H1 (cell line): ENCODE measurements around the gene ABL1. TPM values are rescaled to one million over a fixed set of nuclear protein-coding genes. Genes with fewer than 3 reads are reported as not detected.

ENCODE experiments used
- CTCF ChIA-PET: fragments of 300-600 bp; sonication (Branson Sonifier 250); formaldehyde crosslinking; loops from one replicate; lab custom pipeline; 2021; ENCODE audit not compliant: partially characterized antibody; lab: Charles Lee
- POLR2A ChIA-PET: fragments of 300-600 bp; sonication (Branson Sonifier 250); formaldehyde crosslinking; loops from one replicate; lab custom pipeline; 2021; ENCODE audit warnings: inconsistent platforms; ENCODE audit not compliant: partially characterized antibody; lab: Charles Lee
- DNase-seq, 2 experiments: peaks; one replicate each; pipeline versions ENCODE4 v3.0.0 to v3.0.0-alpha.2; 2010 to 2022; ENCODE audit warnings: low spot score in 2 of 2, low read depth in 1 of 2, mixed read lengths in 1 of 2
- FAIRE-seq: peaks from 2 replicates; lab custom pipeline; 2011; peaks lifted over from hg19 to GRCh38; lab: Jason Lieb, UNC
- H2AFZ ChIP-seq: 2 replicates; pipeline ENCODE4 v1.8.1; 2012; ENCODE audit warnings: low read length, inconsistent platforms
- H2AK5ac ChIP-seq: 2 replicates; pipeline ENCODE4 v1.6.1; 2013; ENCODE audit warnings: low read depth, low read length
- H2BK120ac ChIP-seq: replicated peaks from 2 replicates; pipeline ENCODE3; 2013; ENCODE audit warnings: low read depth, low read length, inconsistent platforms
- H2BK12ac ChIP-seq: 2 replicates; pipeline ENCODE4 v1.6.1; 2013; ENCODE audit warnings: low read depth, low read length
- H2BK15ac ChIP-seq: 2 replicates; pipeline ENCODE4 v1.6.1; 2013; ENCODE audit warnings: low read length
- H2BK20ac ChIP-seq: 2 replicates; pipeline ENCODE4 v1.6.1; 2013; ENCODE audit warnings: low read length
- H2BK5ac ChIP-seq: 2 replicates; pipeline ENCODE4 v1.6.1; 2013; ENCODE audit warnings: low read depth, low read length
- H3K14ac ChIP-seq: 2 replicates; pipeline ENCODE4 v1.6.1; 2013; ENCODE audit warnings: inconsistent platforms; ENCODE audit not compliant: insufficient read length
- H3K18ac ChIP-seq: 2 replicates; pipeline ENCODE4 v1.6.1; 2013; ENCODE audit warnings: low read length; ENCODE audit errors: extremely low read depth
- H3K23ac ChIP-seq: 2 replicates; pipeline ENCODE4 v1.6.1; 2013; ENCODE audit warnings: inconsistent platforms; ENCODE audit not compliant: insufficient read length
- H3K23me2 ChIP-seq: 2 replicates; pipeline ENCODE4 v1.6.1; 2013; ENCODE audit warnings: low read depth, low read length
- H3K27ac ChIP-seq: 2 replicates; pipeline ENCODE4 v1.6.1; 2011; ENCODE audit warnings: low read depth, low read length, inconsistent platforms
- H3K27me3 ChIP-seq, 4 experiments: replicated peaks in 1 of 4; 1 replicate in 1 of 4; 2 replicates in 3 of 4; pipeline versions ENCODE4 v1.6.1 to v1.8.1; 2011 to 2013; ENCODE audit warnings: low read length in 3 of 4, mild to moderate bottlenecking in 3 of 4, inconsistent platforms in 2 of 4, mixed read lengths in 2 of 4, moderate library complexity in 1 of 4; ENCODE audit not compliant: control insufficient read depth in 3 of 4, insufficient read depth in 3 of 4; ENCODE audit errors: extremely low read depth in 1 of 4
- H3K36me3 ChIP-seq, 4 experiments: 2 replicates each; pipeline versions ENCODE4 v1.6.1 to v1.8.1; 2011 to 2013; ENCODE audit warnings: mild to moderate bottlenecking in 4 of 4, low read length in 3 of 4, moderate library complexity in 2 of 4, control low read depth in 1 of 4, inconsistent platforms in 1 of 4; ENCODE audit not compliant: insufficient read depth in 4 of 4, control insufficient read depth in 2 of 4
- H3K4ac ChIP-seq: replicated peaks from 2 replicates; pipeline ENCODE3; 2013; ENCODE audit warnings: low read length, low read depth, mixed read lengths, inconsistent platforms; ENCODE audit not compliant: insufficient read length
- H3K4me1 ChIP-seq, 4 experiments: replicated peaks in 1 of 4; 1 replicate in 1 of 4; 2 replicates in 3 of 4; pipeline versions ENCODE4 v1.6.1 to v1.8.1; 2011 to 2013; ENCODE audit warnings: low read length in 3 of 4, inconsistent platforms in 2 of 4, mixed read lengths in 1 of 4; ENCODE audit not compliant: insufficient read depth in 4 of 4, control insufficient read depth in 3 of 4
- H3K4me2 ChIP-seq, 2 experiments: 2 replicates each; pipeline versions ENCODE4 v1.6.1 to v1.8.1; 2011 to 2013; ENCODE audit warnings: low read depth in 2 of 2, low read length in 2 of 2, control low read depth in 1 of 2, inconsistent platforms in 1 of 2, mild to moderate bottlenecking in 1 of 2; ENCODE audit not compliant: insufficient read depth in 1 of 2
- H3K4me3 ChIP-seq, 4 experiments: fragments of 200-600, 300-600 bp in 1 of 4; sonication (generic), shearing (Covaris generic), sonication (Bioruptor Twin) in 1 of 4; 2 replicates each; pipeline versions ENCODE4 v1.5.1 to v1.8.1; 2011 to 2016; ENCODE audit warnings: low read length in 4 of 4, low read depth in 3 of 4, control low read depth in 2 of 4, inconsistent platforms in 2 of 4, mild to moderate bottlenecking in 2 of 4, mixed read lengths in 1 of 4, moderate library complexity in 1 of 4; ENCODE audit not compliant: insufficient read depth in 2 of 4; ENCODE audit errors: extremely low read depth in 1 of 4
- H3K56ac ChIP-seq: replicated peaks from 2 replicates; pipeline ENCODE3; 2013; ENCODE audit warnings: low read depth, mild to moderate bottlenecking, mixed read lengths, low read length, inconsistent platforms; ENCODE audit not compliant: insufficient read length
- H3K79me1 ChIP-seq: 2 replicates; pipeline ENCODE4 v1.6.1; 2013; ENCODE audit warnings: low read depth, low read length, control low read depth
- H3K79me2 ChIP-seq, 2 experiments: 2 replicates each; pipeline versions ENCODE4 v1.6.1 to v1.8.1; 2012 to 2013; ENCODE audit warnings: low read length in 2 of 2, mild to moderate bottlenecking in 2 of 2, inconsistent platforms in 1 of 2; ENCODE audit not compliant: insufficient read depth in 2 of 2, control insufficient read depth in 1 of 2
- H3K9ac ChIP-seq, 4 experiments: replicated peaks in 1 of 4; 1 replicate in 1 of 4; 2 replicates in 3 of 4; pipeline versions ENCODE4 v1.6.1 to v1.8.1; 2011 to 2013; ENCODE audit warnings: low read depth in 3 of 4, low read length in 3 of 4, control low read depth in 2 of 4, mild to moderate bottlenecking in 2 of 4, moderate library complexity in 2 of 4, inconsistent platforms in 1 of 4; ENCODE audit errors: extremely low read depth in 1 of 4
- H3K9me3 ChIP-seq, 2 experiments: 2 replicates each; pipeline versions ENCODE4 v1.6.1 to v1.8.1; 2012 to 2013; ENCODE audit warnings: mild to moderate bottlenecking in 2 of 2, moderate library complexity in 2 of 2, control low read depth in 1 of 2, inconsistent platforms in 1 of 2, low read depth in 1 of 2, low read length in 1 of 2, mixed read lengths in 1 of 2; ENCODE audit not compliant: insufficient read depth in 2 of 2
- H4K20me1 ChIP-seq, 2 experiments: replicated peaks in 1 of 2; 2 replicates each; pipeline versions ENCODE3 to v1.8.1; 2011 to 2013; ENCODE audit warnings: inconsistent platforms in 2 of 2, low read length in 2 of 2, mild to moderate bottlenecking in 1 of 2; ENCODE audit not compliant: insufficient read depth in 2 of 2, control insufficient read depth in 1 of 2
- H4K5ac ChIP-seq: 2 replicates; pipeline ENCODE4 v1.6.1; 2013; ENCODE audit warnings: low read length, low read depth, mixed read lengths, inconsistent platforms; ENCODE audit not compliant: insufficient read length
- H4K8ac ChIP-seq: 2 replicates; pipeline ENCODE4 v1.8.0; 2013; ENCODE audit warnings: mild to moderate bottlenecking, moderate library complexity, low read length, inconsistent platforms; ENCODE audit not compliant: insufficient read depth; ENCODE audit errors: extremely low read depth
- H4K91ac ChIP-seq: replicated peaks from 2 replicates; pipeline ENCODE3; 2013; ENCODE audit warnings: low read length, mixed read lengths, inconsistent platforms; ENCODE audit not compliant: insufficient read length
- CBX5 ChIP-seq: fragments of 300-800, 300-1000 bp; sonication (generic); IDR thresholded peaks from 2 replicates; pipeline ENCODE4 v1.7.1; 2016; ENCODE audit warnings: antibody characterized with exemption, low read length, low read depth
- NRF1 ChIP-seq: IDR thresholded peaks from 2 replicates; pipeline ENCODE4 v1.6.1; 2011; ENCODE audit warnings: mild to moderate bottlenecking, low read depth, low read length, improper control_type of control experiment
- PHF8 ChIP-seq: fragments of 200-600 bp; sonication (generic); conservative IDR thresholded peaks from 2 replicates; pipeline ENCODE4 v1.7.1; 2012; ENCODE audit warnings: low read depth, mild to moderate bottlenecking, inconsistent platforms, low read length, moderate library complexity
- SP4 ChIP-seq: IDR thresholded peaks from 2 replicates; pipeline ENCODE4 v1.6.1; 2012; ENCODE audit warnings: low read length, inconsistent platforms
- USF2 ChIP-seq: IDR thresholded peaks from 2 replicates; pipeline ENCODE4 v1.6.1; 2011; ENCODE audit warnings: low read length, improper control_type of control experiment
- WGBS, 2 experiments: shearing (Covaris generic) in 1 of 2; methylation state at CpG; one replicate each; pipeline versions ENCODE4 v1.1.6 to v1.1.7; 2013 to 2015; ENCODE audit warnings: low lambda C conversion rate in 2 of 2, mixed read lengths in 2 of 2, inconsistent platforms in 1 of 2, low coverage in 1 of 2, missing lambda C conversion rate in 1 of 2; ENCODE audit not compliant: insufficient replicate concordance in 2 of 2, insufficient coverage in 1 of 2, insufficient read length in 1 of 2; ENCODE audit errors: extremely low coverage in 1 of 2, missing lambda C conversion rate in 1 of 2; 5-methylcytosine and 5-hydroxymethylcytosine counted together
- polyA plus RNA-seq, 7 experiments: library from polyadenylated mRNA; depleted of rRNA in 3 of 7; stranded (reverse) in 5 of 7; unstranded in 2 of 7; fragments of >200 nt in 5 of 7; fragments of 200-250 nt in 2 of 7; gene quantifications; 1 replicate in 5 of 7; 2 replicates in 1 of 7; 4 replicates in 1 of 7; pipeline versions ENCODE4 v1.2.1 to v1.2.3, GENCODE V29; 2011 to 2013; ENCODE audit warnings: missing spikeins in 2 of 7, mixed read lengths in 2 of 7
- total RNA-seq: library from RNA; stranded (reverse); fragmentation: NEBNext Ultra II Directional; extraction: Animal tissue kit (Norgen Biotek cat#: 25700); gene quantifications from 2 replicates; pipeline ENCODE4 v1.2.1, GENCODE V29; 2021

ABL1 gene
- total and polyA plus RNA-seq, 2 of the 8 experiments (the other 6 are each of a cell fraction or from before 2014, with no cell fraction given), result 35.3 to 104 TPM

GRCh38 chr9:130877300-130877699 is 42.2 kb downstream of the ABL1 start:
- Histone ChIP-seq H3K9me3 (no peaks in the 10 kb centered on the region), H3K18ac (no peak overlapping the region), H3K36me3 (peaks cover 53 to 82% (median 76%) of the 10 kb centered on the region in 4 experiments), H3K23ac (no peak overlapping the region), H4K8ac (no peak overlapping the region), H2BK12ac (no peak overlapping the region), H2BK20ac (no peak overlapping the region), H2AK5ac (no peak overlapping the region), H2BK5ac (no peak overlapping the region), H3K4ac (no peak overlapping the region), H3K56ac (no peak overlapping the region), H3K79me2 (no peaks in the 10 kb centered on the region), H2AFZ (no peak overlapping the region), H3K27me3 (no peaks in the 10 kb centered on the region), H3K23me2 (no peaks in the 10 kb centered on the region), H4K91ac (no peak overlapping the region), H4K20me1 (peaks cover 1 to 9% of the 10 kb centered on the region in 2 experiments), H3K9ac (no peak overlapping the region), H3K79me1 (peaks cover 3% of the 10 kb centered on the region), H3K4me3 (no peak overlapping the region), H3K4me2 (no peak overlapping the region), H3K4me1 (no peaks in the 10 kb centered on the region), H2BK15ac (no peak overlapping the region), H3K14ac (no peak overlapping the region), H2BK120ac (no peak overlapping the region), H4K5ac (no peak overlapping the region), H3K27ac (no peak overlapping the region)
- ChIA-PET CTCF (interaction anchor here (0.6 to 1.9 kb wide), 6 partner anchors 11 to 170 kb away, joined by 3 to 11 read pairs (median 3); no protein-coding TSS in a partner anchor), POLR2A (interaction anchor here (1.3 kb wide), 1 partner anchor 176 kb away, joined by 3 read pairs; no protein-coding TSS in a partner anchor)
- DNase-seq (no peak), FAIRE-seq (no peak)
- TF ChIP-seq CBX5, result no peak
- no peak for TF ChIP-seq PHF8
- TF ChIP-seq USF2, result no peak
- no peak for TF ChIP-seq NRF1
- no peak for TF ChIP-seq SP4
- 96% methylated on average over 6 of the region's 6 CpGs; no CpG with 5 or more reads in 1 of the 2 experiments for WGBS, 2 experiments
